HG03060 (cell line): Measurements from ENCODE around the gene NSUN7.

ENCODE experiments used
- ATAC-seq: cut with Tn5 transposase; IDR thresholded peaks from one replicate; pipeline ENCODE4 v1.9.1; 2021; ENCODE audit warnings: low read depth, moderate number of reproducible peaks; ENCODE audit not compliant: unreplicated experiment

The NSUN7 gene

DNA sequence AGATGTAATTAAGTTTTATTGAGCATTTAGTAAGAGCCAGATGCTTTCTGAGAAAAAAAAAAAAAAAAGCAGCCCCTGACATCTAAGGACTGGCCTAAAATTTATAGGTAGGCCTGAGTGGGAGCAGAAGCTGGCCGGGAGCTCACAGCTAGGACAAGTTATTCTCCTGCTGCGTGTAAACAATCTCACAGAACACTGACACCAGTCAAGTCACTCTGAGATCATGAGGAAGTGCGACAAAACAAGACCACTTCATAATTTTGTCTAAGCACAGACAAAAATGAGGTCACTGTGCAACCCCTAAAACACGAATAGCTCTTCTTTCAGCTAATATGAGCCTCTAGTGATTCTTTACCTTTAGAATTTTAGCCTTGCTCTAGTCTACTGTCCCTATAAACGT lies 15.3 kb upstream of the NSUN7 start:
- no peak for ATAC-seq

DNA sequence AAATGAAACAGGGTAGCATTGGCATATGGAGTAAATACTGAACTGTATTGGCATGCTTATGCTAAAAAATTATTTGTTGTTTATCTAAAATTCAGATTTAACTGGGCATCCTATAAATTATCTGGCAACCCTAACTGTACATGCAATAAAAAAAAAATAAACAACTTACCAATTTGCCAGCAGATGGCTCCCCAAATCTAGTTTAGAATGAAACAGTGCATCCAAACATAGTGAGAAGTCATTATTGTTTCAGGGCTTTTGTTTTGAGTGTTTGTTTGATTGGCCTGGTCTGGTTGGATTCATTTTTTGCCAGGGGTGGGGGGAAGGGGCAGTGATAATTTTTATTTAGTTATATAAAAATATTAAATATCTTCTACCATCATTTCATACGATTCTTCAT lies 12.8 kb upstream of the NSUN7 start:
- no peak for ATAC-seq

DNA sequence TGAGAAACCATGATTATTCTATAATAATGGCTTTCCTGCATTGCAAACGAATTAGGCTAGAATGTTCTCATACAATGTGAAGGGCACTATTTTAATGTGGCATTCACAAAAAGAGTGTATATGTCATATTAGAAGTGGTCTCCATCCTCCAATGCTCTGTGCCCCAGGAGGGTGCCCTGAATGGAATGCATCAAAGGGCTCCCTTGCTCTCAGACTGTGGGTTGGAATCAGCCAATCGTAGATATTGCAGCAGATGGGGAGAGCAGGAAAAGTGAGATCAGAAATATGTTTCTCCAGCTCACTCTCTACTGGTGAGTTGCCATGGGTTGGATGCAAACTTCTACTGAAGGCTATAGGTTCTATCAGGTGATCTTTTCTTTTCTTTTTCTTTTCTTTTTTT lies 11.9 kb upstream of the NSUN7 start:
- ATAC-seq, result no peak

DNA sequence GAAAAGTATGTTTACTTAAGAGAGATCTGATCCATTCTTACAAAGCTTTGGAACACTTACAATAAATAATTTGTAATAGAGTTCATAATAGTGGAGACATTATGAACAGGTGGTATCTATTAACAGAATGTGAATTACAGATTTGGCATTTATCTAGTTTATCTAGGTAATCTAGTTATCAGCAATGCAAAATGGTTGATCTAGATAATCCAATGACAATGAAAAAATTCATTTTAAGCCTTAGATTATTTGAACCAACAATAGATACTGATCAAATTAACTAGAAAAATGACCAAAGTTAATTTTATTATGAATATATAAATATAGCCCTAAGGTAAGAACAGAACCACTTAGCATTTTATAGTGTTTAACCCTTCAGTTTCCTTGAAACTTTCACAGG lies 10.4 kb upstream of the NSUN7 start:
- ATAC-seq, result no peak

DNA sequence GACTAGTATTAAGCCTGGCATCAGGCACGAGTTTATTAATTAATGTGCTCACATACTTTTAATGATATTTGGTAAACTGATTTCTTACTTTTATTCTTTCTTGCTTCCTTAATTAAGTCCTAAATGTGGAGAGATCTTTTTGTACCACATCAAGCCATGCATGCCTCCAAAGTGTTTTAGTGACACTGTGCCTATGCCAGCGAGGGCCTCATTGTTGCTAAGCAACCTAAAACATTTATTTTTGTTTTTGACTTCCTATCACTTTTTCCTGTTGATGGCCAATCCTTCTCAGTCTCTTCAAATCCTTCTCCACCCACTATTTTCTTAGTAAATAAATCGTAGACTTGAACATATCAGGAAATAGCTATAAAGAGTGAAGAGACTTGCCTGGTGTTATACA lies 5.5 kb upstream of the NSUN7 start:
- no peak for ATAC-seq

DNA sequence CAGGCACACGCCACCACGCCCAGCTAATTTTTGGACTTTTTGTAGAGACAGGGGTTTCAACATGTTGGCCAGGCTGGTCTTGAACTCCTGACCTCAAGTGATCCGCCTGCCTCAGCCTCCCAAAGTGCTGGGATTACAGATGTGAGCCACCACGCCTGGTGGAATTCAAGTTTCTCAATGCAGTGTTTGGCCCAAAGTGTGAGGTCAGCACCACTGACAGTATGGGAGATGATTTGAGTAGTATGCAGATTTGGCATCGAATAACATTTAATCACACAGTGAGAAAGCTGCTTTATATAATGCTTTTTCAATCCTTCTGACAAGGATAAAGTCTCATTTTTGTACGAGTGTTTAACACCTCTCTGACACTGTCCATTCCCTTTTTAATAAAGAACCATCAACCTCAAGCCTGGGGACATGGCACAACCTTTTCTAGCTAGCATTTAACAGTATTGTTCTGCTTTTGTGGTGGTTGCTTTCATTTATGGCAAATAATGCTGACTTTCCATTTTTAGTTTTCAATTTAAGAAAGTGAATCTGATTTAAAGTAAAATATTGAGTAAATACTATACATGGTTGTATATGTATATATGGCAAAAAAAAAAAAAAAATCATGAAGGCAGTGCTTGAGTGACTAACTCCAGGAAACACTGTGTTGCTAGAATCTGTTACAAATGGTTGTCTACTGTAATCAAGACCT lies 4.3 kb upstream of the NSUN7 start:
- no peak for ATAC-seq

DNA sequence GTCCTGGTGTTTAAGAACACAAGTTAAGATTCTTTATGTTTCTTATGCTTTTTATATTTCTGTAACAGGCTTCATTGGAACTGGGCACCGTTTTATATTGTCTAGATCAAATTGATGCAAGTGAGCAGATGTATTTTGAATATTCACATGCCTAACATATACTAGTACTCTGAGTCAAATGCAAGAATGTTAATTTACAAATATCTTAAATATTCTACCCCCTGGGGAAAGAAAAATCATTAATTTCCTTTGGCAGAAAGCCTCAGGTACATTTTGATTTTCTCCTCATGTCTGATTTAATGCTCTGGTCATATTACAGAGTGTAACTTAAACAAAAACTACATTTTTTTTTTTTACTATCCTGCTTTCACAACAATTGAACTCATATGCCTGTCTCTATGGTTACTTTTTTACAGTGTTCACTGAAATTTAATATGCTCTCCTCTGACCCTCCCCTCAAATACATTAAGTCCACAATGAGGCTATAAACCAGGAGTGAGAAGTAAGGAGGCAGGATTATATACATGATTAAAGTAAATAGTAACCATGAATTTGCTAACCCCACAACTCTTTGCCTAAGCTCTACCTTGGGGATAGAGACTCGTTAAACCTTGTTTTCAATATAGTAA lies 2.4 kb upstream of the NSUN7 start:
- no peak for ATAC-seq

DNA sequence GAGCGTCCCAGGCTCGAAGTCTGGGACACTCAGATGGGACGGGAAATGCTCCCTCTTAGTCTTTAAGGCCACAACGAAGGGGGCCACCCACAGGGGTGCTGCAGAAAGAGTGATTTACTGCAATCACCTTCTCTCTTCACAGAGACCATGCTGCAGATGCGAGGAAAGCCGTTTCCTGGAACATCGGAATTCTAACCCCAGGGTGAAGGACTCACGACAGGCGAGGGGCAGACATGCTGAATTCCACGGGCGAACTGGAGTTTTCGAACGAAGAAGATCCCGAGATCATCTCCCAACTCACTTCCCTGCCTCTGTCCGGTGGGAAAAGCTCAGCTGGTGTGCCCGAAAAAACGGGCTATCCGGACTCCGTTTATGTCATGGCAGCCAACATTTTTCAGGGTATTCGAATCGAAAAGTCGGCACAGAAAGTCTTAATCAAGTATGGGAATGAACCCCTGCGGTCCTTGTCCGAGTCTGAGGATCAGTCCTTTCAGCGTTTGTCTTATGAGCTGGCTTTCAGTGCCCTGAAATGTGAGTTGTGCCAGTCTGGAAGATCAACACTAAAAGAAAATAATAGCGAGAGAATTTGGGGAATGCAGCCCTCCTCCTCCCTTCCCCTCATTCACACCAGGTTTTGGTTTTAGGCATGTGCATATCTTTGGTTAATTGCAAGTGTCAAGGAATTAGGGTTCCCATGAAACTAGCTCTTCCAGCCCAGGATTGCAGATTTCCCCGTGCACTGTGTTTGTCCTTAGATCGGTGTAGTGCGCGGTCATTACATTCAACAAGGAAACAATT lies 905 bp downstream of the NSUN7 start:
- no peak for ATAC-seq

DNA sequence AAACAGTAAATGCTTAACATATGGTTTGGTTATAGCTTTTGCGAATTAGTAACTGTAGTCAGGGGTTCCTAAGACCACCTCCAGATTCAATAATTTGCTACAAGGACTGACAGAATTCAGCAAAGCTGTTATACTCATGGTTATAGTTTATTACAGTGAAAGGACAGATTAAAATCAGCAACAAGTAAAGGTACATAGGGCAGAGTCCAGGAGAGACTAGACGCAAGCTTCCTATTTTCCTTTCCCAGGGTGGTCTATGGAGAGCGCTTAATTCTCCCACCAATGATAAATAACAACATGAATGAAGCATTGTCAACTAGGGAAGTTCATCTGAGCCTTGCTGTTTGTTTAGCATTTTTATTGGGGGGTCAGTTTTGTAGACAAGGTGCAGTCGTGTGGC lies 5.9 kb downstream of the NSUN7 start:
- ATAC-seq, result no peak

DNA sequence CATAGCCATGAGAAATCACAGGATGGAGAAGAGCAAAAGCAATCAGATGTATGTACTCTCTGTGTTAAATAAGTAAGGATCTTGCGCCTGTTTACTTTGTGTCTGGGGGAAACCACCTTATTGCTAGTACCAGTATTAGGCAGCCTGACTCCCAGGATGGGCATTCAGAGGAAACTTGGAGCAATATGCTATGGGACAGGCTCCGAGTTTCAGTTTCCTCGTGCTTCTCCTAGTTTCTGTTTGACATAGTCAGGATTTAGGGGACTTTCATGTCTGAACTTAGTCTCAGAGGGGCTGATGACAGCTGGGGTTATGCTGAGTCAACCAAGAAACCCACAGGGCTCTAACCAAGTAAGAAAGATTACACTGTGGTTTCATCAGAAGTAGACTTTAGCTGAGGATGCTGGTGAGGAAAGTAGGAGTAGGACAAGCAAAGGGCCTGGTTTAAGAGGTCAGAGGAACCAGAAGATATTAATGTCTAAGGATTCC lies 13.5 kb downstream of the NSUN7 start:
- peak; percentile 95 for ATAC-seq

DNA sequence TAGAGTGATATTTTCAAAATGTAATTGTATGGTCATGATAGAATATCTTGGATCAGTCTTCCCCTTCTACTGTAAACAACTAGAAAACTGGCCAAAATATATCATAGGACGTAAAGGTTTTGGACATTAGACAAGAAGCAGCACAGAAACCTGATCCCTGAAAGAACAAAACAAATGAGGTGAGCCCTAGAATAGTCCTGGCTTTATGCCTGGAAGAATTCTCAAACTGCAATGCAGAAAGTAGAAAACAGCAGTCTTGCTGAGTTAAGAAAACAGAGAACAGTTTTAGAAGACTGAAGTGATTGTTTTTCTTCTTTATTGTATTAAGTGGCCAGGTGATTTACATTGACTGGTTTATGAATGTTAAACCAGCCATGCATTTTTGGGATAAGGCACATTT lies 19.5 kb downstream of the NSUN7 start:
- no peak for ATAC-seq

DNA sequence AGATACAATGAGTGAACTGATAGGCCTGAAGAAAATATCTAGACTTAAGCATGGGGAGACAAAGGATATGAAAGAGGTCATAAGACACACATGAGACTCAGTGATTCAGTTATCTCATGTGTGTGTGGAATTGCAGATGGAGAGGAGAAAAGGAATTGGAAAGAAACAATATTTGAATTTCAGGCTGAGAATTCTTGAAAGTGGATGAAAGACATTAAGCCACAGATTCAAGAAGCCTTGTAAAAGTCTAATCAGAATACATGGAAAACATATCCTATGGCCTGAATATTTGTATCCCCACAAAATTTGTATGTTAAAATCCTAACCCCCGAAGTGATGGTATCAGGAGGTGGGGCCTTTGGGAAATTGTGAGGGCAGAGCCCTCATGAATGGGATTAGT lies 28.3 kb downstream of the NSUN7 start:
- ATAC-seq, result no peak

DNA sequence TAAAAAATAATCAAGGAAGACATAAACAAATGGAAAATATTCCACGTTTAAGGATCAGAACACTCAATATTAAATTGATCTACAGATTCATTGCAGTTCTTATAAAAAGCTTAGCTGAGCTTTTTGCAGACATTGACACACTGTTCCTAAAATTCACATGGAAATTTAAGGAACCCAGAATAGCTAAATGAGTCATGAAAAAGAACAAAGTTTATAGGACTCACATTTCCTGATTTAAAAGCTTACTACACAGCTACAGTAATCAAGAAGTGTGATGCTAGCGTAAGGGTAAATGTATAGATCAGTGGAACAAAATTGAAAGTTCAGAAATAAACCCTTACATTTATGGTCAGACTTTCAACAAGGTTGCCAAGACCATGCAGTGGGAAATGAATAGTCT lies 33.1 kb downstream of the NSUN7 start:
- no peak for ATAC-seq

DNA sequence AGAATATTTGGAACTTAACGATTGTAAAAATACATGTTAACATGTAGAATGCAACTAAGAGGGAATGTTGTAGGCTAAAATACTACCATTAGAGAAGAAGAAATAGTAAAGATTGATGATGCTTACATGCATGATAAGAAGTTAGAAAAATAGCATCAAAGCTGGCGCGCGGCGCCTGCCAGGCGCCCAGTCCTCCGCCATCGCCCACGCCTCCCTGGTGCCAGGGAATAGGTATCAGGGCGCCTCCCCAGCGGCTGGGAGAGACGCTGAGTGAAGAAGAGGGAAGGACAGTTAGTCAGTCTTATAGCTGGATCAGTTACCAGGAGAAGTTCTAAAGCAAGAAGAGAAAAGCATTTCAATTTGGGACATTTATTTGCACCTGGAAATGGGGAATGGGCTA lies 36.0 kb downstream of the NSUN7 start:
- no peak for ATAC-seq

DNA sequence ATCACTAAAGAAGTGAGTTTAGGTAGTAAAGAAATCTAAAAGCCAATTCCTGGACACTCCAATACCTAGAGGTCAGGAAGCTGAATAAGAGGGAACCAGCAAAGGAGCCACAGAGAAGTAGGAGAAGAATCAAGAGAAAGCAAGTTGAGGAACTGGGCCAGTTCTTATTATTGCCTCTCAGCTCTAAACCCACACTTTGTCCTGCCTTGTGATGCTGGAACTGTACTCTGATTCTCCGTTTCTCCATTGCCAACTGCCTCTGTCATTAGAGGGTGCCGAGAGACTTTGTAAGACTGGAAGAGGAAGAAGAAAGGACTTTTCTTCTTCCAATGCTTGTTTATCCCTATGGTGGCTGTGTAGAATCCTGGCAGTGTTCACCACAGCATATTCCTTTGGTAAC lies 38.6 kb downstream of the NSUN7 start:
- ATAC-seq, result no peak

DNA sequence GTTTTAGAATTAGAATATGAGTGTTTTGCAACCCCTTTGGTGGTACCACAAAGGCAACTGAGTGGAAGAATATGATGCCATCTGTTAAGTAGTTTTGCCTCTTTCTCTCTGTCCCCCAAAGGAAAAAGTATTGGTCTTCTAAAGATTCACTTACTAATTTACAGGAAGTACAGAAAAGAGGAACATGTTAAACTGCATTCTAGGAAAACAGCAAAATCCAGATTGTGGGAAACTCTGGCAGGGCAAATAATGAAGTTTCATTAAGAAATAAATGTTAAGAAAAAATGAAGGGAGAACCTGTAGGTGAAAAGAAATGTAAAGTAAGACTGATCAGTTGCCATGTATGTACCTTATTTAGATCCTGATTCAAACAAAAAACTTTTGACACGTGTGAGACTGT lies 39.3 kb downstream of the NSUN7 start:
- no peak for ATAC-seq

DNA sequence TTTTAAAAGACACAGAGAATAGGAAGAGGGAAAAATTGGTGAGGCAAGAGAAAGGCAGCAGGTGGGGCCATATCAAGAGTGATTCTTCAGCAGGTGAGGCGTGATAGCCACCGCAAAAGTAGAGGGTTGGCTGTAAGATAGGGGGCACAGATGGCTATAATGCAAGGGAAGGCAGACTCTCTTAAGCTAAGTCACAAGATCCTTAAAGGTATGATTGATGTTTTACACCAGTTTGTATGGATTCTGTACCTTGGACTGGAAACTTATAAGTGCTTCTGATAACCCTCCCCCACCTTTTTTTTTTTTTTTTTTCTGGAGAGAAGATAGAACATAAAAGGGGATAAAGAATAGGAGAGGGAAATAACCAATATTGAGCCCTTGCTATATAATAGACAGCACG lies 40.0 kb downstream of the NSUN7 start:
- ATAC-seq, result no peak

DNA sequence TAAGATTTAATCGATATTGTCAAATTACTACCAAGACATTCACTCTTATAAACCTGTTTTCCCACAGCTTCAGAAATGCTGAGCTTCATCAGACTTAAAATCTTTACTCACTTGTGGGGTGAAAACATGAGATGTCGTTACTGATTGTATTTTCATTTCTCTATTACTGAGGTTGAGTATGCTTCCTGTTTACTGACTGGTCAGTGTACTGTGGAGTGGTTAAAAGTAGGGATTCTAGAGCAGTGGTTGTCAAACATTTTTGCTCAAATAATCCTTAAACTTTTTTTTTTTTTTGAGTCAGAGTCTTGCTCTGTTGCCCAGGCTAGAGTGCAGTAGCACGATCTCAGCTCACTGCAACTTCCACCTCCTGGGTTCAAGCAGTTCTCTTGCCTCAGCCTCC lies 50.3 kb downstream of the NSUN7 start:
- ATAC-seq, result no peak

DNA sequence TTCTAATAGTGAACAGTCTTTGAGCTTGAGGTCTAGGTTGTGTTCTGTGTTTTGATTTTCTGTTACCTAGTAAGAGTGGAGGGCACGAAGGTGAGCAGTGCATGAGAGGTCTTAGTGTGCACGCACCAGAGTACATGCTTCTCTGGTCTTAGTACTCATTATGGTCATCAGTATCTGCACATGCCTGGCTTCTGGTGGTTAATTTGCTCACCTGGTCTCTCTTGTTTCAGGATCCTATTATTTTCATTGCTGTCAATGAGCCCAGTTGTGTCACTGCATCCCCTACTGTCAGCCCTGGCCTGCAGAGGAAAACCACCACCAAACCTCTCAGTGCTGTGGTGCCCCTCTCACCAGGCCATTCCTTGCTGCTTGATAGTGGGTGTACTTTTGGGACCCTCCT lies 54.8 kb downstream of the NSUN7 start:
- no peak for ATAC-seq

DNA sequence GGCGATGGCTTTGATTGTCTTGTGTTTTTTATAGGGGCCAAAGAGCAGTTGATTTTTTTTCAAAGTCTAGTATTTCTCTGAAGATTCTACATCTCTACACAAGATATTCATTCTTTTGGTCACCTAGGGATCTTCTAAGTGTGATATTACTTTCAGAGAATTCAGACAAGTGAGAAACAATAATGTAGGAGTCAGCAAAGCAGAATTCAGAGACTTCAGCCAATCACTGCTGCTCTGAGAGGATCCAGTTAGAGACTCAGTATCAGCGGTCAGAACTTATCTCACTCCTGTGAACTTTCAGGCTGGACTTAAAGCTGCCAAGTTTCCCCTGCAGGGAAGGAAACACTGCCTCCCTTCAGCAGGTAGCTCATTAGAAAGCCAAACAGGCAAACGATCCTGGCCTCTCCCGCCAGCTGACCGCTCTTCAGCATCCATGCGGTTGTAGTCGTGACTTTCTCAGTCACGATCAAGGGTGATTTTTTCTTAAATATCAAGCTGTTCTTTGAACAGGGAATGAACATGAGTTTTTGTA lies 59.2 kb downstream of the NSUN7 start:
- ATAC-seq, result no peak

DNA sequence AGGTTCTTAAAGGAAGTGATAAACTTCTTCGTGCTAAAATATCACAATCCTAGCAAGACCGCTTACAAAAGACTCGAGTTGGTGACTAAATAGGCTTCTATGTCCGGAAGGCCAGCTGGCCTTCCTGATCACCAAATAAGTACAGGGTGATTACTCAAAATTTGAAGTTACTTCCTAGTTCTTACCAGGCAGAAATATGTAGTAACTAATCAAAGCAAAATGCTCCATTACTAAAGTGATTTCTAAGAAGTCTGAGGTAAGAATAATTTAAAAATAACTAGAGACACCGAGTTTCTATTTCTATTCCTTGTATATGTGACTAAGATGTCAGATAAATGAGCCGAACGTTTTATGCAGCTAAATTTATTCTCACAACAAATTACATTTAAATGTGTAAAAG lies 62.2 kb downstream of the NSUN7 start:
- ATAC-seq, result no peak
